ENCODE measurements around the gene TRIP13.
"Not testable (repeated sequence)": the region's sequence is repeated elsewhere in the genome, so short reads cannot be mapped to it uniquely, and the experiment has no call there.

TRIP13 gene

DNA sequence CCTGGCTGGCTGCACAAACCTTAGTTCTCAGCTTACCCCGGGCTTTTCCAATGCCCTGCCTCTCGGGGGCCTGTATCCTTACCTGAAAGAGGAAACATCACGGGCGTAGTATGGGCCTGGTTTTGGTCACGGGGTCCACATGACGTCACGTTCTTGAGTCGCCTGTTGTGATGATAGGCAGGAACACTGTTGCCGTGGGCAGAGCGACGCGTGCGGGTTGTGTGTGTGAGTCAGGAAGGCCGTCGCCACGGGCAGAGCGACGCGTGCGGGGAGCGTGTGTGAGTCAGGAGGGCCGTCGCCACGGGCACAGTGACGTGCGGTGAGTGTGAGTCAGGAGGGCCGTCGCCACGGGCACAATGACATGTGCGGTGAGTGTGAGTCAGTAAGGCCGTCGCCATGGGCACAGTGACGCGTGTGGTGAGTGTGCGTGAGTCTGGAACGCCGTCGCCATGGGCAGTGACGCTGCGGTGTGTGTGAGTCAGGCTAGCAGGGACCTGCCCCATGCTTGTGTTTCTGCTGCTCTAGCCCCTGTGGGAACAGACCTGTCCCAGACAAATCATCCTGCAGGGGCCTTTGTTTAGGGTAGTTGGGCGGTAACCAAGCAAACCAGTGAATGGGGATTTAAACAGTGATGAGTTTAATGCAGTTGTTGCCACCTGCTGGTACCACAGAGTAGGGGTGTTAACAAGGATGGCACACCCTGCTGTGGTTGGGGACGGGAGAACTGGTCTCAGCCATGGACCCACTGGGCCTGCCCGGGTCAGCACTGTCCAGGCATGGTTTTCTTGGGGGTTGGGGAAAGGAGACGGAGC, 19.8 kb downstream of the TRIP13 start:
- no peaks in the 10 kb centered on the region for H3F3A ChIP-seq (ENCODE audit: insufficient read depth, low read length)
- H3K36me3 ChIP-seq (replicated peaks; ENCODE audit: insufficient read depth, low read length) = peaks cover 16% of the 10 kb centered on the region
- H3K27me3 ChIP-seq (replicated peaks; ENCODE audit: insufficient read depth, low read length) = no peaks in the 10 kb centered on the region
- no peak for TF ChIP-seq EZH2phosphoT487 (IDR thresholded peaks at IDR 0.05; ENCODE audit: low read length)
- TF ChIP-seq, protein P1, sequence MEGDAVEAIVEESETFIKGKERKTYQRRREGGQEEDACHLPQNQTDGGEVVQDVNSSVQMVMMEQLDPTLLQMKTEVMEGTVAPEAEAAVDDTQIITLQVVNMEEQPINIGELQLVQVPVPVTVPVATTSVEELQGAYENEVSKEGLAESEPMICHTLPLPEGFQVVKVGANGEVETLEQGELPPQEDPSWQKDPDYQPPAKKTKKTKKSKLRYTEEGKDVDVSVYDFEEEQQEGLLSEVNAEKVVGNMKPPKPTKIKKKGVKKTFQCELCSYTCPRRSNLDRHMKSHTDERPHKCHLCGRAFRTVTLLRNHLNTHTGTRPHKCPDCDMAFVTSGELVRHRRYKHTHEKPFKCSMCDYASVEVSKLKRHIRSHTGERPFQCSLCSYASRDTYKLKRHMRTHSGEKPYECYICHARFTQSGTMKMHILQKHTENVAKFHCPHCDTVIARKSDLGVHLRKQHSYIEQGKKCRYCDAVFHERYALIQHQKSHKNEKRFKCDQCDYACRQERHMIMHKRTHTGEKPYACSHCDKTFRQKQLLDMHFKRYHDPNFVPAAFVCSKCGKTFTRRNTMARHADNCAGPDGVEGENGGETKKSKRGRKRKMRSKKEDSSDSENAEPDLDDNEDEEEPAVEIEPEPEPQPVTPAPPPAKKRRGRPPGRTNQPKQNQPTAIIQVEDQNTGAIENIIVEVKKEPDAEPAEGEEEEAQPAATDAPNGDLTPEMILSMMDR (IDR thresholded peaks at IDR 0.05; ENCODE audit: low read length) = 0 out of 2 replicates have a peak, but pooled peaks have one; percentile 11
- H3K27ac ChIP-seq (ENCODE audit: low read length) = no peak overlapping the region
- no peaks in the 10 kb centered on the region for H3K4me1 ChIP-seq (ENCODE audit: low read length)
- no peak overlapping the region for H3K4me3 ChIP-seq (ENCODE audit: low read length)
- no peak overlapping the region for H3K4me2 ChIP-seq (ENCODE audit: low read depth, low read length)
- H3K9me3 ChIP-seq (replicated peaks; ENCODE audit: insufficient read depth, low read length) = no peaks in the 10 kb centered on the region
- no peaks in the 10 kb centered on the region for H4K20me1 ChIP-seq (ENCODE audit: insufficient read depth, low read length)
- H3K9ac ChIP-seq (ENCODE audit: low read length) = no peak overlapping the region
- peaks cover 17% of the 10 kb centered on the region for H3K79me2 ChIP-seq (ENCODE audit: low read length)
- DNase-seq = no peak
- H2AFZ ChIP-seq (ENCODE audit: low read length) = no peak overlapping the region
- H3K9me2 ChIP-seq (replicated peaks; ENCODE audit: insufficient read depth, low read length) = no peaks in the 10 kb centered on the region

DNA sequence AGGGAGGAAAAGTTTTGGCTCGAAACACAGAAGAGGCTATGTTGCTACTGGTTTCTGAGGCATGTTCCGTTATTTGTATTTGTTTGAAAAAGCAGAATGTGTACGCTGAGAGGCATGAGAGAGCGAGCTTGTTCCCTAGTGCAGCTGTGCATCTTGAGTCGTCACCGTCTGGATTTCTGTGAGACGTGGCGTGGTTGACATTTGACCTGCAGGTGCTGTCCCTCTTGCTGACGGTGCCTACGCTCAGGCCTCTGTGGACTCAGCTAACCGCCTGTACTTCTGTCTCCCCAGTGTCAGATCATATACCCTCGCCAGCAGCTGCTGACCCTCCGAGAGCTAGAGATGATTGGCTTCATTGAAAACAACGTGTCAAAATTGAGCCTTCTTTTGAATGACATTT, 21.5 kb downstream of the TRIP13 start:
- H3K27ac ChIP-seq (ENCODE audit: low read length) = no peak overlapping the region
- TF ChIP-seq EZH2phosphoT487 (IDR thresholded peaks at IDR 0.05; ENCODE audit: low read length) (no peak), EZH2 (optimal IDR thresholded peaks at IDR 0.05; ENCODE audit: low read depth, low read length) (no peak)
- TF ChIP-seq, protein P1 (IDR thresholded peaks at IDR 0.05; ENCODE audit: low read length) = no peak
- H3K4me3 ChIP-seq (ENCODE audit: low read length) = no peak overlapping the region
- H3K27me3 ChIP-seq (replicated peaks; ENCODE audit: insufficient read depth, low read length) = no peaks in the 10 kb centered on the region
- H3K4me1 ChIP-seq (ENCODE audit: low read length) = no peaks in the 10 kb centered on the region
- no peaks in the 10 kb centered on the region for H3K9me3 ChIP-seq (replicated peaks; ENCODE audit: insufficient read depth, low read length)
- no peaks in the 10 kb centered on the region for H4K20me1 ChIP-seq (ENCODE audit: insufficient read depth, low read length)
- H2AFZ ChIP-seq (ENCODE audit: low read length) = no peak overlapping the region
- no peak for DNase-seq
- no peak overlapping the region for H3K4me2 ChIP-seq (ENCODE audit: low read depth, low read length)
- H3F3A ChIP-seq (ENCODE audit: insufficient read depth, low read length) = no peaks in the 10 kb centered on the region
- no peaks in the 10 kb centered on the region for H3K9me2 ChIP-seq (replicated peaks; ENCODE audit: insufficient read depth, low read length)
- no peak overlapping the region for H3K9ac ChIP-seq (ENCODE audit: low read length)
- peaks cover 11% of the 10 kb centered on the region for H3K36me3 ChIP-seq (replicated peaks; ENCODE audit: insufficient read depth, low read length)
- peaks cover 17% of the 10 kb centered on the region for H3K79me2 ChIP-seq (ENCODE audit: low read length)

DNA sequence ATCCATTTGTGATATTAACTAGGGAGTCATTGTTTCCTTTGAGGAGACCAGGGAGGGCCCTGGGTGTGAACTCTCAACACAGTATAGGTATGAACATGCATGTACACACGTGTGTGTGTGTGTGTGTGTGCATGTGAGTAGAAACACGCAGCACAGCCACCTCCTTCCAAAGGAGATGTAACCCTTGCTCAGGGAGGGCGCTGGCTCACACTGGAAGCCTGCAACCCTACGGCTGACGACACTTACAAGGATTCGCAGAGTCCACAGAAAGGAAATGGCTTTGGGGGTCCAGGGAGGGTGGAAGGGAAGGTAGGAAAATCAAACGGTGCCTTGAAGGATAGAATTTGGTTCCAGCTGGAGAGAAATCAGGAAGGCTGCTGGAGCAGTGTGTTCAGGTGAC, 21.9 kb downstream of the TRIP13 start:
- H3K9ac ChIP-seq (ENCODE audit: low read length) = no peak overlapping the region
- peaks cover 11% of the 10 kb centered on the region for H3K36me3 ChIP-seq (replicated peaks; ENCODE audit: insufficient read depth, low read length)
- no peaks in the 10 kb centered on the region for H3K9me3 ChIP-seq (replicated peaks; ENCODE audit: insufficient read depth, low read length)
- no peak overlapping the region for H3K4me3 ChIP-seq (ENCODE audit: low read length)
- TF ChIP-seq EZH2phosphoT487 (IDR thresholded peaks at IDR 0.05; ENCODE audit: low read length) = no peak
- TF ChIP-seq, protein P1 (IDR thresholded peaks at IDR 0.05; ENCODE audit: low read length) = no peak
- TF ChIP-seq EZH2 (optimal IDR thresholded peaks at IDR 0.05; ENCODE audit: low read depth, low read length) = no peak
- H4K20me1 ChIP-seq (ENCODE audit: insufficient read depth, low read length) = no peaks in the 10 kb centered on the region
- no peaks in the 10 kb centered on the region for H3K9me2 ChIP-seq (replicated peaks; ENCODE audit: insufficient read depth, low read length)
- H2AFZ ChIP-seq (ENCODE audit: low read length) = no peak overlapping the region
- H3K27ac ChIP-seq (ENCODE audit: low read length) = no peak overlapping the region
- H3K27me3 ChIP-seq (replicated peaks; ENCODE audit: insufficient read depth, low read length) = no peaks in the 10 kb centered on the region
- H3K4me1 ChIP-seq (ENCODE audit: low read length) = no peaks in the 10 kb centered on the region
- DNase-seq = no peak
- H3F3A ChIP-seq (ENCODE audit: insufficient read depth, low read length) = no peaks in the 10 kb centered on the region
- no peak overlapping the region for H3K4me2 ChIP-seq (ENCODE audit: low read depth, low read length)
- H3K79me2 ChIP-seq (ENCODE audit: low read length) = peaks cover 17% of the 10 kb centered on the region

DNA sequence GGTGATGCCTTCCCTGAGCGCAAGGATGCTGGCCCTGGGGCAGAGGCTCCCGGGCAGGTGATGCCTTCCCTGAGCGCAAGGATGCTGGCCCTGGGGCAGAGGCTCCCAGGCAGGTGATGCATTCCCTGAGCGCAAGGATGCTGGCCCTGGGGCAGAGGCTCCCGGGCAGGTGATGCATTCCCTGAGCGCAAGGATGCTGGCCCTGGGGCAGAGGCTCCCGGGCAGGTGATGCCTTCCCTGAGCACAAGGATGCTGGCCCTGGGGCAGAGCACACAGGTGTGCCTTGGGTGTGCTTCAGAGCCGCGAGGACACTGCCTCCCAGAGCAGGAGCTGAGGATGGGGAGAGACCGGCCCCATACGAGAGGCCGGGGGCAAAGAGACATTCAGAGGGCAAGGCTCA, 22.7 kb downstream of the TRIP13 start:
- not testable (repeated sequence) for H3K9me2 ChIP-seq (replicated peaks; ENCODE audit: insufficient read depth, low read length); DNase-seq; H3K27ac ChIP-seq (ENCODE audit: low read length); H3K4me2 ChIP-seq (ENCODE audit: low read depth, low read length); H4K20me1 ChIP-seq (ENCODE audit: insufficient read depth, low read length); H2AFZ ChIP-seq (ENCODE audit: low read length); H3K9me3 ChIP-seq (replicated peaks; ENCODE audit: insufficient read depth, low read length); H3K27me3 ChIP-seq (replicated peaks; ENCODE audit: insufficient read depth, low read length); H3F3A ChIP-seq (ENCODE audit: insufficient read depth, low read length); H3K9ac ChIP-seq (ENCODE audit: low read length); H3K4me1 ChIP-seq (ENCODE audit: low read length); H3K4me3 ChIP-seq (ENCODE audit: low read length)
- H3K36me3 ChIP-seq (replicated peaks; ENCODE audit: insufficient read depth, low read length) = peaks cover 11% of the 10 kb centered on the region
- peaks cover 17% of the 10 kb centered on the region for H3K79me2 ChIP-seq (ENCODE audit: low read length)

Data from MM.1S (cell line).